GM12872 (cell line): ENCODE results near the gene CNMD.

Source experiments
- TF ChIP-seq, protein P1 (sequence below): IDR thresholded peaks from 3 replicates; pipeline ENCODE4 v1.5.1; 2011; ENCODE audit warnings: low read depth, mild to moderate bottlenecking, low read length, moderate library complexity; ENCODE audit not compliant: insufficient read depth

Gene CNMD

DNA sequence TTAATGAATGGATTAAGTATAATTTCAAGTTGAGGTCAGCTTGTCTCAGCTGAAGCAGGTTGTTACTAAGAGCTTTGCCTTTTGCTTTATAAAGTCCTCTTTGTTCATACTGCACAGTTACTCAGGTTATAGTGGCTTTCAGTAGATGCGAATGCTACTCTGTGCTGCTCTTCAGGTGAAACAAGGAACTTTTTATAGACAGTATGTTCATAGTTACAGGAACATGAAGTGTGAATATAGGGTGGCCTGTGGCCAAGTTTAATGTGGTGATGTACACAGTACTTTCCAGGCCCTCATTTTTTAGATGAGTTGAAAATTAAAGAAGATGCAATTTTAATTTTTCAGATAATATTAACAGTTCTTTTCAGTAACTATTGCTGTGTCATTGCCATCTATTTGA is 66.2 kb downstream of the CNMD start:
- TF ChIP-seq, protein P1, sequence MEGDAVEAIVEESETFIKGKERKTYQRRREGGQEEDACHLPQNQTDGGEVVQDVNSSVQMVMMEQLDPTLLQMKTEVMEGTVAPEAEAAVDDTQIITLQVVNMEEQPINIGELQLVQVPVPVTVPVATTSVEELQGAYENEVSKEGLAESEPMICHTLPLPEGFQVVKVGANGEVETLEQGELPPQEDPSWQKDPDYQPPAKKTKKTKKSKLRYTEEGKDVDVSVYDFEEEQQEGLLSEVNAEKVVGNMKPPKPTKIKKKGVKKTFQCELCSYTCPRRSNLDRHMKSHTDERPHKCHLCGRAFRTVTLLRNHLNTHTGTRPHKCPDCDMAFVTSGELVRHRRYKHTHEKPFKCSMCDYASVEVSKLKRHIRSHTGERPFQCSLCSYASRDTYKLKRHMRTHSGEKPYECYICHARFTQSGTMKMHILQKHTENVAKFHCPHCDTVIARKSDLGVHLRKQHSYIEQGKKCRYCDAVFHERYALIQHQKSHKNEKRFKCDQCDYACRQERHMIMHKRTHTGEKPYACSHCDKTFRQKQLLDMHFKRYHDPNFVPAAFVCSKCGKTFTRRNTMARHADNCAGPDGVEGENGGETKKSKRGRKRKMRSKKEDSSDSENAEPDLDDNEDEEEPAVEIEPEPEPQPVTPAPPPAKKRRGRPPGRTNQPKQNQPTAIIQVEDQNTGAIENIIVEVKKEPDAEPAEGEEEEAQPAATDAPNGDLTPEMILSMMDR = no peak

DNA sequence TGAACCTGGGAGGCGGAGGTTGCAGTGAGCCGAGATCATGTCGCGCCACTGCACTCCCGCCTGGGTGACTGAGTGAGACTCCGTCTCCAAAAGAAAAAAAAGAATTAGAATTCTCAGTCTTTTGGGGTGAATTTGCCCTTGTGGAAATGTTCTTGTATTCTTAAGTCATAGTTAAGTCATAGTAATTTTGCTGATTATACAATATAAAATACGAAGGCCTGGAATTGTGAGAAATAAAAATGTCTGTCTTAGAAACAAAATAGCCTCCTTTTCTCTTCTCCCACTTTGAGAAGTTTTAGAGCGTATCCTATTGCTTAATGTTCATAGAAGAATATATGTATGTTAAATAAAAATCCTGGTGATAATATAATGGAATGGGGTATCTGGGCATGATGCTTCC is 68.9 kb downstream of the CNMD start:
- TF ChIP-seq, protein P1 = no peak

DNA sequence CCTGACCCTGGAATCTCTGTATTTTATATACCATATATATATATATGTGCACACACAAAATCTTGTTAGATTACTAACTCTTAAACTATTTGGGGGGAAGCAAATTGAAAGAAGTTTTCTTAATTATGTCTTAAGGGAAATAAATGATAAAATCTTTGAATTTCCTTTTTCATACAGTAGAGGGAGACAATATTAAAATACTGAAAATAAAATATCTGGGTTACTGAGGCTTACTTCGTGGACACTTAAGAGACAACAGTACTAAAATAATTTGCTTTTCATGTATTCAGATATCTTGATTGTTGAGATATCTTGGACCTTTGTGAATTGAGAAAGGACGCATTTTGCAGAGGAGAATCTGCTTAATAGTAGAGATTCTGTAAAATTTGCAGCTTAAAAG is 69.9 kb downstream of the CNMD start:
- TF ChIP-seq, protein P1 = no peak

DNA sequence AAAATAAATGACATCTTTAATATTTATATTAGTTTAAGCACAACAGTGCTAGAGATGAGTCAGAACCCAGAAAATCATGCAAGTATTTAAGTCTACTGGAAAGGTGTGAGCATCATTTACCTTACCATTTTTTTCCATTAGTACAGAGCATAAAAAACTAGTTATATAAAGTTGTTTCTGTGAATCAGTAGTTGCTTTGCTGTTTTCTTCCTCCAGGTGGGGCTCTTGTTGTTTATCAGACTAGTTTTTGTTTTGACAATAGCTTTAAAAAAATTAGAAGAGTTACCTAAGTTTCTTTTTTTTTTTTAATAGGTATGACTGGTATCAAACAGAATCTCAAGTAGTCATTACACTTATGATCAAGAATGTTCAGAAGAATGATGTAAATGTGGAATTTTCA is 74.3 kb downstream of the CNMD start:
- TF ChIP-seq, protein P1 = peak; percentile 45; the same call in 2 of the 3 replicates

DNA sequence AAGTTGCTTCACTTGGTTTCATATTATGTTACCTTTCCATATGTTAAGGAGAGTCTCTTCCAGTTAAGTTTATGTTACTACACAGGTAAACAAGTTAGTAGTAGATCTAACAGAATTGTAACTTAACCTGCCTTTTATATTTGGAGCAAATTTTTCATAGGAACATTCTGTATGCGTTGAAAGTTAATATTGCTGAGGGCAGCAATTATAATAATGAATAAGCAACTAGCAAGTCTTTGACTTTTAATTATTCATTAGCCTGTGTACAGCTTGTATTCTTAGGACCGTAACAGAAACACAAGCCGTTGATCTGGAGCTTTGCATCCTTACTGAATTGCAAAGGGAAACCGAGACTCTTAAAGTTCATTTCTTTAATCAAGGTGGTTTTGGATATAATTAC is 75.3 kb downstream of the CNMD start:
- TF ChIP-seq, protein P1 = no peak

DNA sequence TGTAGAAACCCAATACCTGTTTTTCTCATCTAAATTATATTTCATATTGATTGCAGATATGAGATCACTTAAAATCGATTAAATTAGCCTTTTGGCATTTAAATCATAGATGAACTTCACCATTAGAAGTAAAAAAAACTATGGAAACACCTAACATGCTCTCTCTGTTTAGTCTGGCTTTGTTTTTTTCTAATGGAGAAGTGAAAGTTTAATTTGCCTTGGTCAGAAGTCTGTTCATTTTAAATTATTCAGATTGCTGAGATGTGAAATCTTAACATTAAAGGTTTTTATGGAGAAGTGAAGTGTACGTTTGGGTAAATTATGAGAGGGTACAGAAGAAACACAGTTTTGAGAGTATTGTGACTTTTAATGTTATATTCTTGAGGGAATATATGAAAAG is 80.3 kb downstream of the CNMD start:
- TF ChIP-seq, protein P1 = no peak
